ENCODE measurements around the gene TAF7.
"Not testable (repeated sequence)": the region's sequence is repeated elsewhere in the genome, so short reads cannot be mapped to it uniquely, and the experiment has no call there.

TAF7 gene

GRCh38 chr5:141349917-141350619 is 29.5 kb upstream of the TAF7 start, which contains the start of gene PCDHGB1:
TSS of gene PCDHGB1 (plus strand) at chr5:141350099. CDS start at chr5:141350261, 162 bp downstream.
- H3K9me3 Mint-ChIP-seq = peaks cover 5% of the 10 kb centered on the region
- peak within 1 kb of the TSS; percentile 60 for H3K4me3 Mint-ChIP-seq
- DNase-seq (ENCODE audit: low spot score in 2 of 2) (no peak), ATAC-seq (replicated peaks; ENCODE audit: extremely low read depth, poor library complexity, severe bottlenecking) (no peak)
- no peaks in the 10 kb centered on the region for H3K4me1 Mint-ChIP-seq
- H3K27me3 Mint-ChIP-seq = peaks cover 67% of the 10 kb centered on the region
- no peaks in the 10 kb centered on the region for H3K36me3 Mint-ChIP-seq (ENCODE audit: insufficient read depth)
- no peak within 1 kb of the TSS for H3K27ac Mint-ChIP-seq (ENCODE audit: low read depth)

GRCh38 chr5:141346017-141346416 is 25.4 kb upstream of the TAF7 start:
- peaks cover 79% of the 10 kb centered on the region for H3K27me3 Mint-ChIP-seq
- H3K4me1 Mint-ChIP-seq; H3K27ac Mint-ChIP-seq (ENCODE audit: low read depth); H3K36me3 Mint-ChIP-seq (ENCODE audit: insufficient read depth); ATAC-seq (replicated peaks; ENCODE audit: extremely low read depth, poor library complexity, severe bottlenecking); DNase-seq (ENCODE audit: low spot score in 2 of 2); H3K9me3 Mint-ChIP-seq; H3K4me3 Mint-ChIP-seq: not testable (repeated sequence)

- H3K4me1 Mint-ChIP-seq = no peaks in the 10 kb centered on the region
- ATAC-seq (replicated peaks; ENCODE audit: extremely low read depth, poor library complexity, severe bottlenecking) (no peak), DNase-seq (ENCODE audit: low spot score in 2 of 2) (no peak)
- peaks cover 5% of the 10 kb centered on the region for H3K9me3 Mint-ChIP-seq
- H3K27ac Mint-ChIP-seq (ENCODE audit: low read depth) = no peak overlapping the region
- H3K36me3 Mint-ChIP-seq (ENCODE audit: insufficient read depth) = no peaks in the 10 kb centered on the region
- H3K27me3 Mint-ChIP-seq = peaks cover 77% of the 10 kb centered on the region
- H3K4me3 Mint-ChIP-seq = no peak overlapping the region
Observed at GRCh38 chr5:141345327-141345726, 24.7 kb upstream of the TAF7 start.

- DNase-seq (ENCODE audit: low spot score in 2 of 2) (no peak), ATAC-seq (replicated peaks; ENCODE audit: extremely low read depth, poor library complexity, severe bottlenecking) (no peak)
- H3K4me3 Mint-ChIP-seq = peak overlapping the region; percentile 40
- H3K36me3 Mint-ChIP-seq (ENCODE audit: insufficient read depth) = no peaks in the 10 kb centered on the region
- no peak overlapping the region for H3K27ac Mint-ChIP-seq (ENCODE audit: low read depth)
- peaks cover 5% of the 10 kb centered on the region for H3K9me3 Mint-ChIP-seq
- peaks cover 76% of the 10 kb centered on the region for H3K27me3 Mint-ChIP-seq
- H3K4me1 Mint-ChIP-seq = no peaks in the 10 kb centered on the region
Observed at GRCh38 chr5:141343953-141344463, 23.4 kb upstream of the TAF7 start.

- H3K27ac Mint-ChIP-seq (ENCODE audit: low read depth) = no peak within 1 kb of the TSS
Observed at GRCh38 chr5:141343242-141343952, 22.8 kb upstream of the TAF7 start, which contains the start of gene PCDHGA3. TSS of gene PCDHGA3 (plus strand) at chr5:141343829. CDS start at chr5:141344034, 205 bp downstream.

GRCh38 chr5:141342773-141343172 is 22.2 kb upstream of the TAF7 start:
- H3K27me3 Mint-ChIP-seq = peaks cover 88% of the 10 kb centered on the region
- no peak for ATAC-seq (replicated peaks; ENCODE audit: extremely low read depth, poor library complexity, severe bottlenecking)
- H3K36me3 Mint-ChIP-seq (ENCODE audit: insufficient read depth) = no peaks in the 10 kb centered on the region
- H3K9me3 Mint-ChIP-seq = peaks cover 11% of the 10 kb centered on the region
- no peak overlapping the region for H3K4me3 Mint-ChIP-seq
- DNase-seq (ENCODE audit: low spot score in 2 of 2) = no peak
- no peak overlapping the region for H3K27ac Mint-ChIP-seq (ENCODE audit: low read depth)
- H3K4me1 Mint-ChIP-seq = no peaks in the 10 kb centered on the region

More at GRCh38 chr5:141343242-141343952, 22.8 kb upstream of the TAF7 start, which contains the start of gene PCDHGA3:
- DNase-seq (ENCODE audit: low spot score in 2 of 2) = no peak
- Mint-ChIP-seq H3K27me3 (peaks cover 82% of the 10 kb centered on the region), H3K4me3 (peak within 1 kb of the TSS; percentile 40), H3K36me3 (ENCODE audit: insufficient read depth) (no peaks in the 10 kb centered on the region), H3K9me3 (peaks cover 5% of the 10 kb centered on the region), H3K4me1 (no peaks in the 10 kb centered on the region)
- no peak for ATAC-seq (replicated peaks; ENCODE audit: extremely low read depth, poor library complexity, severe bottlenecking)

GRCh38 chr5:141340781-141341354 is 20.3 kb upstream of the TAF7 start:
- not testable (repeated sequence) for H3K27ac Mint-ChIP-seq (ENCODE audit: low read depth); ATAC-seq (replicated peaks; ENCODE audit: extremely low read depth, poor library complexity, severe bottlenecking); H3K4me3 Mint-ChIP-seq; H3K36me3 Mint-ChIP-seq (ENCODE audit: insufficient read depth); DNase-seq (ENCODE audit: low spot score in 2 of 2); H3K4me1 Mint-ChIP-seq
- H3K27me3 Mint-ChIP-seq = peaks cover 91% of the 10 kb centered on the region
- H3K9me3 Mint-ChIP-seq = peaks cover 11% of the 10 kb centered on the region

- DNase-seq (ENCODE audit: low spot score in 2 of 2) (no peak), ATAC-seq (replicated peaks; ENCODE audit: extremely low read depth, poor library complexity, severe bottlenecking) (no peak)
- Mint-ChIP-seq H3K27me3 (peaks cover 92% of the 10 kb centered on the region), H3K4me1 (no peaks in the 10 kb centered on the region), H3K9me3 (peaks cover 15% of the 10 kb centered on the region), H3K4me3 (no peak within 1 kb of the TSS), H3K27ac (ENCODE audit: low read depth) (no peak within 1 kb of the TSS), H3K36me3 (ENCODE audit: insufficient read depth) (peaks cover 2% of the 10 kb centered on the region)
Observed at GRCh38 chr5:141338538-141339306, 18.1 kb upstream of the TAF7 start, which contains the start of gene PCDHGA2. TSS of gene PCDHGA2 (plus strand) at chr5:141338760.

GRCh38 chr5:141332571-141332970 is 12.0 kb upstream of the TAF7 start:
- not testable (repeated sequence) for H3K4me1 Mint-ChIP-seq; H3K4me3 Mint-ChIP-seq; H3K27ac Mint-ChIP-seq (ENCODE audit: low read depth); H3K9me3 Mint-ChIP-seq; ATAC-seq (replicated peaks; ENCODE audit: extremely low read depth, poor library complexity, severe bottlenecking); DNase-seq (ENCODE audit: low spot score in 2 of 2); H3K36me3 Mint-ChIP-seq (ENCODE audit: insufficient read depth)
- peaks cover 69% of the 10 kb centered on the region for H3K27me3 Mint-ChIP-seq

GRCh38 chr5:141330299-141331080 is 9.9 kb upstream of the TAF7 start, which contains the start of gene PCDHGA1:
TSS of gene PCDHGA1 (plus strand) at chr5:141330514.
- no peak for DNase-seq (ENCODE audit: low spot score in 2 of 2)
- Mint-ChIP-seq H3K4me3 (peak within 1 kb of the TSS; percentile 49), H3K27me3 (peaks cover 65% of the 10 kb centered on the region), H3K9me3 (peaks cover 5% of the 10 kb centered on the region), H3K4me1 (peaks cover 8% of the 10 kb centered on the region), H3K36me3 (ENCODE audit: insufficient read depth) (peaks cover 6% of the 10 kb centered on the region), H3K27ac (ENCODE audit: low read depth) (no peak within 1 kb of the TSS)
- ATAC-seq (replicated peaks; ENCODE audit: extremely low read depth, poor library complexity, severe bottlenecking) = peak; percentile 41

- Mint-ChIP-seq H3K4me1 (peaks cover 8% of the 10 kb centered on the region), H3K27me3 (peaks cover 43% of the 10 kb centered on the region), H3K9me3 (no peaks in the 10 kb centered on the region), H3K36me3 (ENCODE audit: insufficient read depth) (peaks cover 5% of the 10 kb centered on the region), H3K27ac (ENCODE audit: low read depth) (no peak overlapping the region), H3K4me3 (no peak overlapping the region)
- ATAC-seq (replicated peaks; ENCODE audit: extremely low read depth, poor library complexity, severe bottlenecking) (no peak), DNase-seq (ENCODE audit: low spot score in 2 of 2) (no peak)
Observed at GRCh38 chr5:141328231-141328630, 7.6 kb upstream of the TAF7 start.

Data from central memory CD8-positive, alpha-beta T cell (primary cell).